NCI-H1092 treated with DMSO at 0.1 percent for 48 hours (cell line): ENCODE results near the gene MFAP1.

Experiments used
- DNase-seq: peaks from one replicate; lab custom pipeline; 2025; lab: John Stamatoyannopoulos, UW

Gene MFAP1

DNA sequence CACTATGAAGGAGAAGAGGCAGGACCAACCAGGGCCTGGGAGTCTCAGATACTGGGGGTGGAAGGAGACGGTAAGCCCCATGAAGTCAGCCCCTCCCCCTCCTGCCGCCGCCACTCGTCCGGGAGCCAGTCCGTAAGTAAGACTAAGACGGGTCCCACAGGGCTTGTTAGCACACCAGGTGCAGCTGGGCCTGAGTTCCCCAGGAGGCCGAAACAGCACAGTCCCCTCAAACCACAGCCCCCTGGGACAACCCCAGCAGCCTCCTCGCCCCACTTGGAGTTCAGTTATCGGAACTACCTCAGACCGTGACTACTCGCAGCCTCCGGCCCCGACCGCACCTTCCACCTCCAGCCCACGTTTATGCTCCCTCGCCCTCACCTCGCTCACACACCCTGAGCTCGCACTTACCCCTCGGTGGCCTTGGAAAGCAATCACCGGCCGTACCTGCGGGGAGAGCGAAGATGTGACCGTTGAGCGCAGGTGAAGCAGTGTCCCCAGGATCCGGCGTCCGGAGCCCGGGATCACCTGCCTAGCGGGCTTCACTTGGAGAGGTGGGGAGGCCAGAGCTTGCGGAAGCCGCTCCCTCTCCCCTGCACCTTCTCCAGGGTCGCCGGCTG lies 48.3 kb downstream of the MFAP1 start:
- DNase-seq: no peak

DNA sequence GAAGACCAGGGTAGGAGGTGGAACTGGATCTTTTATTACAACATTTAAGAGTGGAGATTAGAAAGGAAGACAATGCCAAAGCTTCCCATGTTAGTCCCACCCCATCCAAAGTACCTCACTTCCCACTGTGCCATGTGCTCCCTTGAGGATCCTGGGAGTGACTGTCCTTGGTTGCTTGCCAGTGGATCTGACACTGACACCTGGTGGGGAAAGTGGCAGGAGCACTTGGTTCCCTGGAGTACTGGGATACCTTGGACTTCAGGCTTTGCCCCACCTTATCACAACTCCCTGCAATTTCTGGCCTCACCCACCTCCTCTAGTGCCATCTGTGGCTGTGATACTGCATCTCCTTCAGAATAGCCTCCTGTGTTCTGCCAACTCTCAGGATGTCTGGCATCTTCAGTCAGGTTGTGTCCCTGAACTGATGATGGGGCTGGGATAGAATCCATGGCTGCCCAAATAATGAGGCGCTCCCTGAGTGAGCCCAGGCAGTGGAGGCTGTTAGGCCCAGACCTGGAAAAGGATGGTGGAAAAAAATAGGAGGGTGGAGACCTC lies 49.0 kb downstream of the MFAP1 start:
- DNase-seq: peak; percentile 45

DNA sequence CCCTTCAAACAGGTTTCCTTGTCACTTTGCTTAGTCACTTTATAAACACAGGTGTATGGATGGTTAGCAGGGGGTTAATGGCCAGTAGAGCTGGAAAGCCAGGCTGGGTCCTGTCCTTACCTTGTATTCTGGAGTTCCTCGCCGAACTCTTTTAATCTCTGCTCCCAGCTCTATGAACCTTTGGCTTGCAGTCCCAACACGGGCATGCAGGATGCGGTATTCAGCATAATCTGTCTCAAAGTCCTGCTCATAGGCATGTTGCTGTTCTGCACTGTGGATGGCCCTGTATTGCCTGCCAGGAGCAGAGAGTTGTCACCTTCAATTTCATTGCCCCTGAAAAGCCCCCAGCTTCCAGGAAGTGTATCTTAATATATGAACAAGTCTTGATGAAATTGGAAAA lies 50.4 kb downstream of the MFAP1 start:
- no peak for DNase-seq

DNA sequence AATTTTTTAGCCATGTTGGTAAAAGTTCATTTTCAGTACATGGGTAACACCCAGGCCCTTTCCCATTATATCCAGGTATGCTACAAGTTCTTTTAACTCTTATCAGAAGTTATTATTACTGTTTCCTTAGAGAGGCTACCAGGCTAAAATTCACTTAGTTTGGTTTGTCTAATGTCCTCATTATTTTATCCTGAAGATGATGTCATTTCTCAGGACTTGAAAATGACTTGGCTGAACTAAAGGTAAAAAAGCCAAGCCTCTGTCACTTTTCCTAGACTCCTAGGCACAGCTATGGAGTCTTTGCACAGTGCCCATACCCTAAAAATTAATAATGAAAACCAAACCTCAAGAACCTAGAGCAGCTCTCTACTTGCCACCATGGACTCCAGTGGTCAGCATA lies 51.9 kb downstream of the MFAP1 start:
- no peak for DNase-seq

DNA sequence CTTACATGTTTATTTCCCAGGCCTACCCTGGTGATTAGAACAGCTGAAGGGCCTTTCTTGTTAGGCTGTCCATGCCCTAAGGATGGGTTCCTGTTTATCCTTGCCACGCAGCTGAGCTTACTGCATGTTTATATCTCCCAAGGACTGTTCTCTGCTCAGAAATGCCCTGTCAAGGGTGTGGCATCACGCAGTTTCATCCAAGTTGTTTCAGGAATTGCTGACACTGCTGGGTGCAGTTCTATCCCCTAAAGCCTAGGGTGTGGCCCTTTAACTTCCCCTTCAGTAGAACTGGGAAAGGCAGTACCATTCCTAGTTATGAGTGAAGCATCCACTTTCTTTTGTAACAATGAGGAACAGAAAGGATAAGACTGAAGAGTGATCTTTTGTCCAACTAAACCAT lies 52.7 kb downstream of the MFAP1 start:
- no peak for DNase-seq

DNA sequence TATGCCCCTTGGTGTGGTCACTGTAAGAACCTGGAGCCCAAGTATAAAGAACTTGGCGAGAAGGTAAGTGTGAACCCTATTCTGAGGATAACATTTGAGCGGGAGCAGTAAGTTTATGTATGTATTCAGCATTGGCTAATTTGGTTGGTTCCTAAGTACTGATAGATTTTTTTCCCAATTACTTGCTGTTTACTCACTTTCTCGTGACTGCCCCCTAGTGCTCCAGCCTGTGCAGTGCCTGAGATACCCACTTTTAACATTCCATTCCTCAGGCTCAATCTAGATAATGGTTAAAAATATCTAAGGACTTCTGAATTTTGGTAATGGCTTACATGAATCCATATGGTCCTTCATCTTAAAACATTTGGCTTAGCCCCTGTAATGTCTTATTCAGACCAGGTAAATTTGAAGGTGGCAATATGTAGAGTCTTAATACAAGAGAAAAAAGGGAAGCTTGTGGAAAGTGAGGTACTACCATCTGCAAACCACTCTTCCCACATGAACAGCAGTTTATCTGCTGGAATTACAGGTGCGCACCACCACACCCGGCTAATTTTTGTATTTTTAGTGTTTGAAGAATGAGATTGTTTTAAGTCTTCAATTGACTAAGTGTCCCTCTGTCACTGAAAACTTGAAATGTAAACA lies 54.8 kb downstream of the MFAP1 start:
- no peak for DNase-seq

DNA sequence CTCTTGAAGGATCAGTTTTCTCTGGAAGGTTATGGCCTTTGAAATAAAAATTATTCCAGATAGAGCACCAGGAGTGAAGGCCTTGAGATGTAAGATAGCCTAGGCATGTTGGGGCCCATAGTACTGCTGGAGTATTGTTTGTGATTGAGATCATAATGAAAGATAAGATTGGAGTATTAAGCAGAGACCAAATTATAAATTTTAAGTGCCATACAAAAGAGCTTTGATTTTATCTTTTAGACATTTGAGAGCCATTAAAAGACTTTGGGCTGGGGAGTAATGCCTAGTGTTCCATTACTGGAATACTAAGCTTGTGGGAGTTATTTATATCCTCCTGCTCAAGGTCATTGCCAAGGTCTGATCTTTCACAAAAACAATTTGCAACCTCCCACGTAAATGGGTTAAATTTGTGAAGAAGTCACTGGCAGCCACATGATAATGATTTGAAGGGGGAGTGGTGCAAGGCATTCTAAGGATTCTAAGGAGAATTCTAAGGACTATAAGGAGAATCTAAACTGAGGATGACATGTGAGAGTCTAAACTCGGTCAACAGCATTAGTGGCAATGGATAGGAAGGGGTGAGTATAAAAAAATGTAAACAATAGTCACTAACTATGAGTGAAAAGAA lies 60.6 kb downstream of the MFAP1 start:
- no peak for DNase-seq

DNA sequence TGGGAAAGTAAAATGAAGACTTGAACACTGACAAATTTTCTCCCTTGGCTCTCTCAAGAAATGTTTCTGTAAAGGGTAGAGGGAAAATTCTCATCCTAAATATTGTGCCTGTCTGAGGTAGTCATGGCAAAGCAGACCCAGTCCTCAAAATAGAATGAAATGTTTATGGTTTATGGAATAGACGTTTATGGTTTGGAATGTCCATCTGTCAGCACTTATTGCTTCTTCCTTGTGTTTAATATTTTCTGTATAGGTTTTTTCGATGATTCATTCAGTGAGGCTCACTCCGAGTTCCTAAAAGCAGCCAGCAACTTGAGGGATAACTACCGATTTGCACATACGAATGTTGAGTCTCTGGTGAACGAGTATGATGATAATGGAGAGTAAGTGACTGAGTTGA lies 61.7 kb downstream of the MFAP1 start:
- no peak for DNase-seq
